HT-29 (cell line): ENCODE data around the gene PLEKHG2. TPM values are rescaled to one million over a fixed set of nuclear protein-coding genes. Genes with fewer than 3 reads are reported as not detected.

Experiments
- DNase-seq: peaks from one replicate; pipeline ENCODE4 v3.0.0-alpha.2; 2015; ENCODE audit warnings: low spot score
- total RNA-seq: library from RNA; depleted of rRNA; stranded (reverse); fragments of >200 nt; shearing (Covaris generic); gene quantifications from 2 replicates; pipeline ENCODE4 v1.2.3, GENCODE V29; 2014

The PLEKHG2 gene
- total RNA-seq, 1 experiment from 2014 or later, result 61.2 TPM

DNA sequence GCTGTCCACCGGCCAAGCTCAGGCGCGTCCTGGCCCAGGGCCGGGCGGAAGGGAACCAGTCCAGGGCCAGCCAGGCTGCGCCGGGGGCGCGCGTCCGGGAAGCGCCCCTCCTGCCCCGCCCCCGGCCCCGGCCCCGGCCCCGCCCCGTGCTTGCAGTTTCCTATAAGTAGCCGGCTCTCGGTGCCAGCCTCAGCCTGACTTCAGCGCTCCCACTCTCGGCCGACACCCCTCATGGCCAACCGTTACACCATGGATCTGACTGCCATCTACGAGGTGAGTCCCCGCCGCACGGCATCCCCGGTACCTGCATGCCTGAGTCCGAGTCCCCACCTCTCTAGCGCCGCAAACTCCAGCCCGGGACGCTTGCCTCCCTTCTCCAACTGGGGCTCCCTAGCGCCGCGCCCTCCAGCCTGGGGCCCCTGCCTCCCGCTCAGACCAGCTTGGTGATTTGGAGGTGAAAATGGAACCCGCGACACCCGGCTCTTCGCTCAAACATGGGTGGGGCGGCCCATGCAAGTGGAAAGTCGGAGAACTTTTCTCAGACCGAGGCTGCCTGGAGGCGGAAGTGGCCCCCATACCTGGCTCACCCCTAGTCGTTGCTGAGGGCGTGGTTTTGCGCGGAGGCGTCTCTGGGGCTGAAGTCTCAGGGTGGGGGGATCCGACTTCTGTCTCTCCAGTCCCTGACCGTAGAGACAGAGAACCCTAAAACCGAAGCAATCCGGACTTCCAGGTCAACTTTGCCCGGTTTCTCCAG lies 5.6 kb upstream of the PLEKHG2 start, which contains the start of gene ZFP36:
Gene ZFP36, plus strand, starts transcription at position 192 of the 754 bp plus-strand sequence. Its CDS starts 58 bp downstream, at position 250.
- DNase-seq, result peak; percentile 95

DNA sequence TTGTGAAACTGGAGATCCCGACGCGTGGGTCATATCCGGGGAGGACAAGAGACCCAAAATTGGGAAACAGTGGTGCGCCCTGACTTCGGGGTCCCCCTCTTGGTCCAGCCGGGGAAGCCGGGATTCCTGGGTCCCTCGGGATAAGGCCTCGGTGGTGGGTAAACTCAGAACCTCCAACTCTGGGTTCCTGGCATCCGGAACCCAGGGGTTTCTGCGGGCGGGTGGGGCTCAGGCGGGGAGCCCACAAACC lies 5.1 kb upstream of the PLEKHG2 start:
- DNase-seq, result no peak

DNA sequence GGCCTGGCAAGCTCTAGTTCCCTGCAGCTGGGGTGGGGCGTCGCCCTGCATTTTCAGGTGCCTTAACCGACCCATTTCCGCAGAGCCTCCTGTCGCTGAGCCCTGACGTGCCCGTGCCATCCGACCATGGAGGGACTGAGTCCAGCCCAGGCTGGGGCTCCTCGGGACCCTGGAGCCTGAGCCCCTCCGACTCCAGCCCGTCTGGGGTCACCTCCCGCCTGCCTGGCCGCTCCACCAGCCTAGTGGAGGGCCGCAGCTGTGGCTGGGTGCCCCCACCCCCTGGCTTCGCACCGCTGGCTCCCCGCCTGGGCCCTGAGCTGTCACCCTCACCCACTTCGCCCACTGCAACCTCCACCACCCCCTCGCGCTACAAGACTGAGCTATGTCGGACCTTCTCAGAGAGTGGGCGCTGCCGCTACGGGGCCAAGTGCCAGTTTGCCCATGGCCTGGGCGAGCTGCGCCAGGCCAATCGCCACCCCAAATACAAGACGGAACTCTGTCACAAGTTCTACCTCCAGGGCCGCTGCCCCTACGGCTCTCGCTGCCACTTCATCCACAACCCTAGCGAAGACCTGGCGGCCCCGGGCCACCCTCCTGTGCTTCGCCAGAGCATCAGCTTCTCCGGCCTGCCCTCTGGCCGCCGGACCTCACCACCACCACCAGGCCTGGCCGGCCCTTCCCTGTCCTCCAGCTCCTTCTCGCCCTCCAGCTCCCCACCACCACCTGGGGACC lies 4.6 kb upstream of the PLEKHG2 start:
- DNase-seq, result peak; percentile 94

DNA sequence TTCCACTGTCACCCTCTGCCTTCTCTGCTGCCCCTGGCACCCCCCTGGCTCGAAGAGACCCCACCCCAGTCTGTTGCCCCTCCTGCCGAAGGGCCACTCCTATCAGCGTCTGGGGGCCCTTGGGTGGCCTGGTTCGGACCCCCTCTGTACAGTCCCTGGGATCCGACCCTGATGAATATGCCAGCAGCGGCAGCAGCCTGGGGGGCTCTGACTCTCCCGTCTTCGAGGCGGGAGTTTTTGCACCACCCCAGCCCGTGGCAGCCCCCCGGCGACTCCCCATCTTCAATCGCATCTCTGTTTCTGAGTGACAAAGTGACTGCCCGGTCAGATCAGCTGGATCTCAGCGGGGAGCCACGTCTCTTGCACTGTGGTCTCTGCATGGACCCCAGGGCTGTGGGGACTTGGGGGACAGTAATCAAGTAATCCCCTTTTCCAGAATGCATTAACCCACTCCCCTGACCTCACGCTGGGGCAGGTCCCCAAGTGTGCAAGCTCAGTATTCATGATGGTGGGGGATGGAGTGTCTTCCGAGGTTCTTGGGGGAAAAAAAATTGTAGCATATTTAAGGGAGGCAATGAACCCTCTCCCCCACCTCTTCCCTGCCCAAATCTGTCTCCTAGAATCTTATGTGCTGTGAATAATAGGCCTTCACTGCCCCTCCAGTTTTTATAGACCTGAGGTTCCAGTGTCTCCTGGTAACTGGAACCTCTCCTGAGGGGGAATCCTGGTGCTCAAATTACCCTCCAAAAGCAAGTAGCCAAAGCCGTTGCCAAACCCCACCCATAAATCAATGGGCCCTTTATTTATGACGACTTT lies 3.9 kb upstream of the PLEKHG2 start:
- DNase-seq, result no peak

DNA sequence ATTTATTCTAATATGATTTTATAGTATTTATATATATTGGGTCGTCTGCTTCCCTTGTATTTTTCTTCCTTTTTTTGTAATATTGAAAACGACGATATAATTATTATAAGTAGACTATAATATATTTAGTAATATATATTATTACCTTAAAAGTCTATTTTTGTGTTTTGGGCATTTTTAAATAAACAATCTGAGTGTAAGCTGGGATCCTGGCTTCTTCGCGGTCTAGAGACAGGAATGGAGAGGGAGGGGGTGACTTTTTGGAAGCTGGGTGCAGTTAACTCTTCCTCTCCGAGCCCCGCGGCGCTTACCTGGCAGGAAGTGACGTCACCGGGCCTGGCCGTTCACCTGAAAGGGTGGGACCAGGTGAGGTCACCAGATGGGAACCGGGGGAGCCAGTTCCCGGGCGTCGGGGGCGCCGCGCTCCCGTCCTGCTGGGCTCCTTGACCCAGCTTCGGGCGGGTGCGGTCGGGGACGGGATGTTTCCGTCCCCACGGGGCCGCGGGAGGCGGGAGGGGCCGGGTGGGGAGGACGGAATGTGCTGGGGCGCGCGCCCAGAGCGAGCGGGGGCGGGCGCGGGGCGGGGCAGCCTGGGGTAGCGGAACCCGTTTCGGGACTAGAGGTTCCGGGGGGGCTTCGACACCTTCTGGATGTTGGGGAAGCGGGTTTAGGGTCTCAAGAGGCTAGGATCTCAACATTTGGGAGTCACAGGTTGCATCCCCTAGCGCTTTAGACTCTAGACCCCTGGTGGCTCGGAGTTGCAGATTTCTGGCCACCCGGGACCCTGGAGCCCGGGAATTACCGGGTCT lies 3.1 kb upstream of the PLEKHG2 start:
- peak; percentile 99 for DNase-seq

DNA sequence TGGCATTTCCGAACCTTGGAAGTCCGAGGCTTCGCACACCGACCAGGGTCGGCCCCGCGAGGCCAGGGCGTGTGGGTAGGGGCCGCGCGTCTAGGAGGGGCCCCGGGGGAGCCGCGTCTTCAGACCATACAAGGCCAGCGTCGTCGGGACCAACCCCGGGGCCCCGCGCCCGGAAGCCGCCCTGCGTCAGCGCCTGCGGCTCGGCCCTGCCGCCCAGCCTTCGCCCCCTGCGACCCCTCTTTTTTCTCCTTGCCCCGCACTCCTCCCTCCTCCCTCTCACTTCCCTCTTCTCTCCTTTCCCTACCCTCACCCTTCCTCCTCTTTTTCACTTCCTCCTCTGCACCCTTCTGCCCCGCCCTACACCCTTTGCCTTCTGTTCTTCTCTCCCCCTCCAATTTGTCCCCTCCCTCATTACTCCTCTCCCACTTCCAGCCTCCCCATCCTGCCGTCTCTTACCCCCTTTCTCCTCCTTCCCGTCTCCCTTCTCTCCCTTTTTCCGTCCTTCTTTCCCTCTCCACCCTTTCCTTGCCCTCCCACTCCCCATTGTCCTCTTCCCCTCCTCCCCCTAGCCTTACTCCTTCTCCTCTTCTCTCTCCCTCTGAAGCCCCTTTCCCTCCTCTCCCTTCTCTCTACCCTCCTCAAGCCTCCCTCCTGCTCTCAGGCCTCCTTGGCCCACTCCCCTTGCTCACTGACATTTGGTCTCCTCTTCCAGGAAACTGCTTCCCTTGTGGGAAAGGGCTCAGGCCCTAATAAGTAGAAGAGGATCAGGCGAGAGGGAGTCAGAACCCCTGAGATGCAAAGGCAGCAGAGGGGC lies 2.2 kb upstream of the PLEKHG2 start:
- DNase-seq, result peak; percentile 81

DNA sequence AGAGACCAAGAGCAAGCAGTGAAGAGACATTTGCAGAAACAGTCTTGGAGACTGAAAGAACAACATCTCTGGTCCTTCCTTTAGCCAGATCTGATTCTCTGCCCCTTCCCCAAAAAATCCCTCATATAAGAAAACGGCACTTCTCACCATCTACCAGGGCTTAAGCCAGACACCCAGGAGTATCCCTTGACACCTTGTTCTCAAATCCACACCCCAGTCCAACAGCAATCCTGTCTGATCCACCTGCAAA lies 1.7 kb upstream of the PLEKHG2 start:
- no peak for DNase-seq

DNA sequence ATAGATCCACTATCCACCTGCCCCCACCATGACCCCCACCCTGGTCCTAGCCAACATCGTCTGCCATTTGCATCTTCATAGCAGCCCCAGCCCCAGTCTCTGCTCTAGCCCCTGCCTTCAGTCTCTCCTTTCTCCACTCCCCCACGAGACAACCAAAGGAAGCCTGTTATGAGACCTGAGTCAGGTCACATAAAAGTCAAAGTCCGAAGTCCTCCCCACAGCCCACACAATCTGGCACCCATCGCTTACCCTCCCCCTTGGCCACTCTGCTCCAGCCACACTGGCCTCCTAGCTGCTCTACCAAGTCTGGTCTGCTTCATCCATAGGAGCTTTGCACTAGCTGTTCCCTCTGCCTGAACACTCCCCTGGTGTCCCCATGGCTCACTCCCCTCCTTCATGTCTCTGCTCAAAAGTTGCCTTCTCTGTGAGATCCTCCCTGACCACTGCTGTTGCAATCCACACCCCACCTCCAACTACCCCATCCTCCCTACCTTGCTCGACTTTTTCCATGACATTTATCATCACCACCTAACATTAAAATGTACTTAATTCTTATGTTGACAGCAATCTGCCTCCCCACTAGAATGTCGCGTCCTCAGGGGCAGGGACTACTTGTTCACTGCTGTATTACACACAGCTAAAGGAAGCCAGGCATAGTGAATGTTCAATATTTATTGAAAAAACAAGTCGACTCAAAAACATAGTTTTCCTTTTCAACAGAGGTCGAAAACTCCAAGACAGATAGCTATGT lies 1.2 kb upstream of the PLEKHG2 start:
- peak; percentile 91 for DNase-seq

DNA sequence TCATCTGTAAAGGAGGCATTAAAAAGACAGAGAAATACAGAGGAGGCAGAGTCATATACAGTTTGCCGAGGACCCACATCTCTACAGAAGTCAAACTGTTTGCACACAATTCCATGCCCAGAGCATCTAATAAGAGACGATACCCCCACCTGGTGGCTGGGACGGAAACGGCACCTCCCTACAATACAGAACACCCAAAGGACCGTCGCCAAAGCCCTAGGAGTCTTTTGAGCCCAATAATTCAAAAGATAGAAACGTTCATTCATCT lies 703 bp upstream of the PLEKHG2 start:
- peak; percentile 100 for DNase-seq

DNA sequence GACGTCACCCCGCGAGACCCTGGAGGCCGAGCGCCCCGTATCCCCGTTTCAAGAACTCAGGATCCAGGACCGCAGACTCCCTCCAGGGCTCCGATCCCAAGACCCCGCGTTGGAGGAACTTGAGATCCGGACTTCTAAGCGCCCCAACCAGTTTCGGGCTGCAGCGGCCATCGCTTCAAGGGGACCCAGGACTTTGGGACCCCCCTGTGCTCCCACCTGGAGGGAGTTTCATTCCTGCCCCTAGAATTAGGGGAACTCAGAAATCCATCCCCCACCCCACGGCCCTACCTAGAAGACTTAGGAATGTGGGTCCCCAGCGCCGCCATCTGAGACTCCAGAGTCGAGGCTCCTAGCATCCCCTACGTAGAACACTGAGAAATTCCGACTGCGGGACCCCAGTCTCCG lies 400 bp downstream of the PLEKHG2 start:
- DNase-seq, result no peak

DNA sequence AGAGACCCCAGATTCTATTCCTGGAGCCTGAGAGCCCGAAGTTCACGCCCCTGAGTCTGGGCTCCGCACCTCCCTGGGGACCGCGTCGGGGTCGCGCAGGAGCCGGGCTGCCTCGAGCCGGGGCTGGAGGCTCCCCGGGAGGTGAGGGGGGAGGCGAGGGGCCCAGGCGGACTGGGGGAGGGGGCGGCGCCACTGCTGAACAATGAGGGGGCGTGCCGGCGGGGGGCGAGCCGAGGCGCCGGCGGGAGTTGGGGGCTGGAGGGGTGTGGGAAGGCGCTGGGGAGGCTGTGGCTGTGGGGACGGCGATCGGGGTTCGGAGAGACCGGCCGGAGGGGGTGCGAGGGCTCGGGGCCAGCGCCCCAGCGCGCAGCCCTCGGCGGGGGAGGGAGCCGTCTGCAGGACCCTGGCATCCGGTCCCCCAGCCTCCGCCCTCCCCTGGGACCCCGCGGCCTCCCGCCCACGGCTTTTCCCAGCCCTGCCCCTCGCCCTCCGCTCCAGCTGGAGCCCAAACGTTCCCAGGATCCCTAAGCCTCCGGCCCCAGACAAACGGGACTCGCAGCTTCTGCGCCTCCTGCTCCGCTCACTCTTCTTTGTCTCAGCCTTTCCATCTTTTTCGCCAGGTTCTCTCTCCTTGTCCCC lies 922 bp downstream of the PLEKHG2 start:
- no peak for DNase-seq

DNA sequence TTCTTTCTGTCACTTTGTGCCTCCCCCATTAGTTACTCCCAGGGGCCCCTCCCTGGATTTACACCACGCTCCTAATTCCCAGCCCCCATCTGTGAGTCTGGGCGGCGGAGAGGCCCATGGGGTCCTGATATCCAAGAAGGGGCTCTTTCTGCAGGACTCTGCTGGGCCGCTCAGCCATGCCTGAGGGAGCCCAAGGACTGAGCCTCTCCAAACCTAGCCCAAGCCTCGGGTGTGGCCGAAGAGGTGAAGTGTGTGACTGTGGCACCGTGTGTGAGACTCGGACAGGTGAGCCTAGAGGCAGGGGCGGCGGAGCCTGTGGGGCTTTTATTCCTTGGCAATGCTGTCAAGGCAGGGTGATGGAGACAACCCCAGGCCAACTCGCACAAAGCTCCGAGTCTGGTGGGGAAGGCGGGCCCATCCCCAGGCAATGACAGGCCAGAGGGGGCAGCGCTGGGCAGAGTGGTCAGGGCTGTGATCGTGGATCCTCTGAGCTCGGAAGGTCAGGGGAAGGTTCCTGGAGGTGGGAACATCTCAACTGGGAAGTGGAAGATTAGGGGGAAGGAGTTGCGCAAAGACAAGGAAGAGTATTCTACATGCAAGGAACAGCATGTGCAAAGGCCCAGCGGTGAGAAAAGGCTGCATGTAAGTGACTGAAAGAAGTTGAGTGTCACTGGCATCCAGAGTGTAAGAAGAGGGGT lies 1.6 kb downstream of the PLEKHG2 start:
- DNase-seq, result no peak

DNA sequence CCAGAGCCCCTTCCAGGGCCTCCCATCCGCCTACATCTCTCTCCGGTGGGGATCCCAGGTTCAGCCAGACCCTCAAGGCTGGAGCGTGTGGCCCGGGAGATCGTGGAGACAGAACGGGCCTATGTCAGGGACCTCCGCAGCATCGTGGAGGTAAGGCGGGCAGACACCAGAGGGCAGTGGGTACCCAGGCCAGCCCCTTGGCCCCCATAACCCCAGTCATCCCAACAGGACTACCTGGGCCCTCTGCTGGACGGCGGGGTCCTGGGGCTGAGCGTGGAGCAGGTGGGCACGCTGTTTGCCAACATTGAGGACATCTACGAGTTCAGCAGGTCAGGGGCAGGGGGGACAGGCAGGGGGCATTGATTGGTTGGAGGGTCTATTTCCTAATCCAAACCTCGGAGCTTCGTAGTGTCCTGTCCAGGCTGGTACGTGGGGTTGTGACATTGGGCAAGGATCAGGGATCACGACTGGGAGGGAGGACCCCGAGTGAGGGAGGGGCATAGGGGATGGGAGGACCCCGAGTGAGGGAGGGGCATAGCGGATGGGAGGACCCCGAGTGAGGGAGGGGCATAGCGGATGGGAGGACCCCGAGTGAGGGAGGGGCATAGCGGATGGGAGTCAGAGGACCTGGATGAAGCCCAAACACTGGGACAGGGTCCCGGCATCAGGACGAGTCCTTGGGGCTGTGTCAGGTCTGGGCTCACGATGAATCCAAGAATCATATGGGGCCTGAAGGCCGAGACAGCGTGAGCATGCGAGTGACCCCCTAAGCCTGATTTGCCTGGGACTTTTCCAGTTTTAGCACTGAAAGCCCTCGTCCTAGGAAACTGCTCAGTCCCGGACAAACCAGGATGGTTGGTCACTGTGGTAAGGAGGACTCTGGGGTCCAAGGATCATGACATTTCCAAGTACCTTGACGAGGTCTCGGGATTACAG lies 2.9 kb downstream of the PLEKHG2 start:
- no peak for DNase-seq

DNA sequence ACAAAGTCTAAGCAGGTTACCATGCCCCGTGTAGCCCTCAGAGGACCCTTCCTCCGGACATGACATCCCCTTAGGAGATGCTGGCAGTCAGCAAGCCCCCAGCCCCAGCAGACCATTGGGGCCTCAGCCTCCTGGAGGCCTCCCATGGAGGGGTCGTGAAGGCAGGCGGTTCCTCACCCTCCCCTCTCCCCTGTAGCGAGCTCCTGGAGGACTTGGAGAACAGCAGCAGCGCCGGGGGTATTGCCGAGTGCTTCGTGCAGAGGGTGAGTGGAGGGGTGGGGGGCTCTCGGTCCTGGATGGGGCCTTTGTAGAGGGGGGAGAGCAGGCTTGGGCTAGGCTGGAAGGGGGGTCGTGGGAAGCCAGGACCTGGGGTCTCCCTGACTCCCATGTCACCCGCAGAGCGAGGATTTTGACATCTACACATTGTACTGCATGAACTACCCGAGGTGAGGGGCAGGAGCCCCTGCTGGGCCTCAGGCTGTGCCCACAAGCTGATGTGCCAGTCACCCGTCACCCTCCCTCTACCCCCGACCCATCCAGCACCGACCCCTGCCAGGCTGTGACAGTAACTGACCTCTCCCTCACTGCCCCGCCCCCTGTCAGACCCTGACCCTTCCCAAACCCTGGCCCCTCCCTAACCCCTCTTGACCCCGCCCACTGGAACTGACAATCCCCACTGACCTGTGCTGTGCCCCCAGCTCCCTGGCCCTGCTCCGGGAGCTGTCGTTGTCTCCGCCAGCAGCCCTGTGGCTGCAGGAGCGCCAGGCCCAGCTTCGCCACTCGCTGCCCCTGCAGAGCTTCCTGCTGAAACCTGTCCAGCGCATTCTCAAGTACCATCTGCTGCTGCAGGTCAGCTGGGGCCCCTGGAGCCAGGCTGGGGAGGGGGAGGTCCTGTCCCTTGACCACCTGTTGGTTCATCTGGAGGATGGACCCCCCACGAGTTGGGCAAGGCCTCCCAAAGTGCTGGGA lies 4.0 kb downstream of the PLEKHG2 start:
- DNase-seq, result no peak

DNA sequence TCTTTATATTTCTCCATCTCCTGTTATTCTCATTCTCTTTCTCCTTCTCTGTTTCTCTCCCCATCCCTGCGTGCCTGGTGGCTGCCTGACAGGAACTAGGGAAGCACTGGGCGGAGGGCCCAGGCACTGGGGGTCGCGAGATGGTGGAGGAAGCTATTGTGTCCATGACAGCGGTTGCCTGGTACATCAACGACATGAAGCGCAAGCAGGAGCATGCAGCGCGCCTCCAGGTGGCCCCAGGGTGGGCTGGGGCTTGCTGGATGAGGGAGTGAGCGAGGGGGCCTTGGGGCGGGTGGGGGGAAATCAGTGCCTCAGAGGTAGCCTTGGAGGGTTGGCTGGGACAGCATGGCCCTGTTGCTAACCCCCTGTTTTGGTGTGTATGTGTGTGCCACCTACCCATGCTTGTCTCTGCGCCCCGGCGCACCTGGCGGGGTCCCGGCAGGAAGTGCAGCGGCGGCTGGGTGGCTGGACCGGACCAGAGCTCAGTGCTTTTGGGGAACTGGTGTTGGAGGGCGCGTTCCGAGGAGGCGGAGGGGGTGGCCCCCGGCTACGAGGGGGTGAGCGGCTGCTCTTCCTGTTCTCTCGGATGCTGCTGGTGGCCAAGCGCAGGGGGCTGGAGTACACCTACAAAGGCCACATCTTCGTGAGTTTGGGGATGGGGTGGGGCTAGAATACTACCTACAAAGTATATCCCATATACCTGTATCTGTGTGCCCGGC lies 5.2 kb downstream of the PLEKHG2 start:
- DNase-seq, result no peak

DNA sequence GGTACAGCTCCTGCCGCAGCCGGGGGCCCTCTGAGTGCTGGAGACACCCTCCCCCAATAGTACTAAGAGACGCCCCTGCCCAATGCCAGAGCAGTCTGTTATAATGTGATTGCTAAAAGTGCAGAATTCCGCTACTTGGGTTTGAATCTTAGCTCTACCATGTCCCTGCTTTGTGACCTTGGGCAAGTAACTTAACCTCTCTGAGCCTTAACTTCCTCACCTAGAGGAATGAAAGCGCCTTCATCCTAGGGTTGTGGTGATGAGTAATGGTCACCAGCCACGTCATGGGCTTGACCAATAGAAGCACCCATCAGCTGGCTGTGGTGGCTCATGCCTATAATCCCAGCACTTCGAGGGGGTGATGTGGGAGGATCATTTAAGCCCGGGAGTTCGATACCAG lies 6.5 kb downstream of the PLEKHG2 start:
- no peak for DNase-seq
